Caco-2 (cell line): ENCODE measurements around the gene CATSPERD. TPM values are rescaled to one million over a fixed set of nuclear protein-coding genes. Genes with fewer than 3 reads are reported as not detected.

Experiments used
- BruUV-seq: library from RNA; stranded (reverse); fragments of 400-500 nt; replicated peaks from 2 replicates; lab custom pipeline; 2021; lab: Mats Ljungman, UMichigan
- CTCF ChIA-PET: fragments of 300-600 bp; sonication (Branson Sonifier 250); formaldehyde crosslinking; loops from one replicate; lab custom pipeline; 2022; ENCODE audit warnings: antibody characterized with exemption; lab: Charles Lee
- POLR2A ChIA-PET: fragments of 300-600 bp; sonication (Branson Sonifier 250); formaldehyde crosslinking; loops from one replicate; lab custom pipeline; 2022; ENCODE audit warnings: antibody characterized with exemption; lab: Charles Lee
- DNase-seq, 2 experiments: peaks; one replicate each; pipeline versions ENCODE4 v3.0.0 to v3.0.0-alpha.2; 2020 to 2022
- H3K27me3 ChIP-seq: replicated peaks from 2 replicates; pipeline ENCODE4 v1.6.0; 2011; ENCODE audit warnings: low read length; ENCODE audit not compliant: control insufficient read depth, insufficient read depth
- H3K36me3 ChIP-seq: 2 replicates; pipeline ENCODE4 v1.5.1; 2011; ENCODE audit warnings: low read length; ENCODE audit not compliant: control insufficient read depth, insufficient read depth
- H3K4me1 ChIP-seq: fragments of 250-450 bp; sonication (Bioruptor Pico); 2 replicates; pipeline ENCODE4 v1.5.1; 2020; ENCODE audit warnings: mild to moderate bottlenecking
- H3K4me3 ChIP-seq: 2 replicates; pipeline ENCODE4 v1.5.1; 2011; ENCODE audit warnings: low read depth, mild to moderate bottlenecking, control low read depth, low read length
- H3K9me3 ChIP-seq: fragments of 250-450 bp; sonication (Bioruptor Pico); 2 replicates; pipeline ENCODE4 v1.5.1; 2020; ENCODE audit warnings: mild to moderate bottlenecking, moderate library complexity
- H3K27ac Mint-ChIP-seq: one replicate; pipeline ENCODE4 v1.8.0; 2022; ENCODE audit warnings: mixed read lengths; ENCODE audit not compliant: unreplicated experiment
- H3K27me3 Mint-ChIP-seq: one replicate; pipeline ENCODE4 v1.8.0; 2022; ENCODE audit warnings: mixed read lengths; ENCODE audit not compliant: insufficient read depth, unreplicated experiment
- H3K36me3 Mint-ChIP-seq: one replicate; pipeline ENCODE4 v1.8.0; 2022; ENCODE audit warnings: mild to moderate bottlenecking, mixed read lengths; ENCODE audit not compliant: insufficient read depth, unreplicated experiment
- H3K4me1 Mint-ChIP-seq: one replicate; pipeline ENCODE4 v1.8.0; 2022; ENCODE audit warnings: low read depth, mixed read lengths; ENCODE audit not compliant: unreplicated experiment
- H3K4me3 Mint-ChIP-seq: one replicate; pipeline ENCODE4 v1.8.0; 2022; ENCODE audit warnings: mild to moderate bottlenecking, moderate library complexity, mixed read lengths; ENCODE audit not compliant: unreplicated experiment
- H3K9me3 Mint-ChIP-seq: one replicate; pipeline ENCODE4 v1.8.0; 2022; ENCODE audit warnings: mixed read lengths; ENCODE audit not compliant: unreplicated experiment
- CTCF ChIP-seq, 2 experiments: fragments of 200-600 bp in 1 of 2; IDR thresholded peaks; 1 replicate in 1 of 2; 2 replicates in 1 of 2; pipeline versions ENCODE4 v1.5.1 to v1.8.0; 2011 to 2022; ENCODE audit warnings: antibody characterized with exemption in 1 of 2, control low read depth in 1 of 2, inconsistent platforms in 1 of 2, low read depth in 1 of 2, low read length in 1 of 2, mild to moderate bottlenecking in 1 of 2, moderate library complexity in 1 of 2; ENCODE audit not compliant: insufficient read depth in 1 of 2, severe bottlenecking in 1 of 2, unreplicated experiment in 1 of 2
- intact Hi-C: fragments of 100-400 bp; cut with micrococcal nuclease; formaldehyde crosslinking; loops from one replicate; pipeline ENCODE4 v1.10.0; 2022; ENCODE audit not compliant: unreplicated experiment
- total RNA-seq: library from RNA; stranded (reverse); gene quantifications from 2 replicates; pipeline ENCODE4 v1.2.3, GENCODE V29; 2022

Gene CATSPERD
- total RNA-seq, 1 experiment from 2014 or later = not detected

GRCh38 chr19:5785423-5785822 lies 65.0 kb downstream of the CATSPERD start:
- Mint-ChIP-seq H3K9me3 (no peaks in the 10 kb centered on the region), H3K27me3 (no peaks in the 10 kb centered on the region), H3K4me1 (no peaks in the 10 kb centered on the region), H3K4me3 (no peak overlapping the region), H3K27ac (no peak overlapping the region), H3K36me3 (peaks cover 56% of the 10 kb centered on the region)
- Histone ChIP-seq H3K27me3 (no peaks in the 10 kb centered on the region), H3K4me3 (no peak overlapping the region), H3K4me1 (no peaks in the 10 kb centered on the region), H3K36me3 (peaks cover 4% of the 10 kb centered on the region; the same call in 1 of the 2 replicates), H3K9me3 (no peaks in the 10 kb centered on the region)
- DNase-seq = no peak
- CTCF ChIA-PET = no interaction called here
- BruUV-seq = no TSS peak
- TF ChIP-seq CTCF (IDR thresholded peaks at IDR 0.05; ENCODE audit: insufficient read depth in 1 of 2, low read depth in 1 of 2, low read length in 1 of 2, severe bottlenecking in 1 of 2, unreplicated experiment in 1 of 2) = no peak
- intact Hi-C loops = no loop called here
- POLR2A ChIA-PET = no interaction called here

- no peak for DNase-seq
- H3K9me3 Mint-ChIP-seq = no peaks in the 10 kb centered on the region
- peaks cover 4% of the 10 kb centered on the region; the same call in 1 of the 2 replicates for H3K36me3 ChIP-seq
Observed at GRCh38 chr19:5786593-5787408, 66.4 kb downstream of the CATSPERD start.

More at GRCh38 chr19:5786593-5787408, 66.4 kb downstream of the CATSPERD start:
- no TSS peak for BruUV-seq
- no peak for TF ChIP-seq CTCF (IDR thresholded peaks at IDR 0.05; ENCODE audit: insufficient read depth in 1 of 2, low read depth in 1 of 2, low read length in 1 of 2, severe bottlenecking in 1 of 2, unreplicated experiment in 1 of 2)
- CTCF ChIA-PET = interaction anchor here (0.6 kb wide), 1 partner anchor 10 kb away, joined by 4 read pairs; no protein-coding TSS in a partner anchor
- no peak overlapping the region for H3K27ac Mint-ChIP-seq
- H3K4me1 Mint-ChIP-seq = no peaks in the 10 kb centered on the region
- POLR2A ChIA-PET = no interaction called here
- intact Hi-C loops = no loop called here
- H3K9me3 ChIP-seq = no peaks in the 10 kb centered on the region
- peaks cover 66% of the 10 kb centered on the region for H3K36me3 Mint-ChIP-seq
- no peaks in the 10 kb centered on the region for H3K27me3 Mint-ChIP-seq
- no peak overlapping the region for H3K4me3 ChIP-seq
- no peak overlapping the region for H3K4me3 Mint-ChIP-seq
- H3K27me3 ChIP-seq = no peaks in the 10 kb centered on the region
- H3K4me1 ChIP-seq = no peaks in the 10 kb centered on the region
